WTC11 (cell line): Measurements from ENCODE around the gene PBX3.

Source experiments
- ARID4B ChIP-seq: sonication (generic); formaldehyde crosslinking; IDR thresholded peaks from 2 replicates; pipeline ENCODE4 v1.8.0; 2023; ENCODE audit warnings: missing genetic modification reagents, mild to moderate bottlenecking, borderline replicate concordance
- CREB1 ChIP-seq: sonication (generic); formaldehyde crosslinking; IDR thresholded peaks from 2 replicates; pipeline ENCODE4 v1.8.0; 2023; ENCODE audit warnings: mild to moderate bottlenecking, missing genetic modification reagents
- CTCF ChIP-seq: fragments of 200-600 bp; IDR thresholded peaks from 2 replicates; pipeline ENCODE4 v1.8.0; 2022; ENCODE audit warnings: antibody characterized with exemption
- ESRRA ChIP-seq: sonication (generic); formaldehyde crosslinking; IDR thresholded peaks from 2 replicates; pipeline ENCODE4 v1.8.1; 2022; ENCODE audit warnings: mild to moderate bottlenecking, missing genetic modification reagents, borderline replicate concordance
- FOXP4 ChIP-seq: sonication (generic); formaldehyde crosslinking; IDR thresholded peaks from 2 replicates; pipeline ENCODE4 v1.8.0; 2022; ENCODE audit warnings: mild to moderate bottlenecking, missing genetic modification reagents
- GABPB1 ChIP-seq: sonication (generic); formaldehyde crosslinking; IDR thresholded peaks from 2 replicates; pipeline ENCODE4 v1.8.1; 2023; ENCODE audit warnings: mild to moderate bottlenecking, missing genetic modification reagents
- GTF2I ChIP-seq: fragments of 250-450 bp; sonication (Bioruptor Pico); conservative IDR thresholded peaks from 2 replicates; pipeline ENCODE4 v1.4.0; 2021; ENCODE audit warnings: mild to moderate bottlenecking
- KAT7 ChIP-seq: sonication (generic); formaldehyde crosslinking; IDR thresholded peaks from 2 replicates; pipeline ENCODE4 v1.8.1; 2023; ENCODE audit warnings: missing genetic modification reagents, mild to moderate bottlenecking, borderline replicate concordance
- NR1H2 ChIP-seq: sonication (generic); formaldehyde crosslinking; IDR thresholded peaks from 2 replicates; pipeline ENCODE4 v1.9.0; 2021; ENCODE audit warnings: mild to moderate bottlenecking, moderate library complexity, missing genetic modification reagents
- SMAD4 ChIP-seq: sonication (generic); formaldehyde crosslinking; IDR thresholded peaks from 2 replicates; pipeline ENCODE4 v1.8.0; 2022; ENCODE audit warnings: mild to moderate bottlenecking, missing genetic modification reagents
- SP1 ChIP-seq: sonication (generic); formaldehyde crosslinking; conservative IDR thresholded peaks from 2 replicates; pipeline ENCODE4 v1.8.1; 2022; ENCODE audit warnings: missing genetic modification reagents
- STAT6 ChIP-seq: sonication (generic); formaldehyde crosslinking; conservative IDR thresholded peaks from 2 replicates; pipeline ENCODE4 v1.8.1; 2023; ENCODE audit warnings: mild to moderate bottlenecking, low read depth, missing genetic modification reagents, moderate library complexity
- ZNF532 ChIP-seq: fragments of 250-450 bp; sonication (Bioruptor Pico); IDR thresholded peaks from 2 replicates; pipeline ENCODE4 v1.9.0; 2021; ENCODE audit warnings: mild to moderate bottlenecking, borderline replicate concordance

GRCh38 chr9:125867751-125868415 lies 120.7 kb downstream of the PBX3 start:
- TF ChIP-seq KAT7 (CRISPR knock-in tag) (no peak), ARID4B (CRISPR knock-in tag) (no peak), CREB1 (CRISPR knock-in tag) (no peak), SMAD4 (CRISPR knock-in tag) (no peak), ESRRA (CRISPR knock-in tag) (no peak), CTCF (no peak), ZNF532 (CRISPR knock-in tag) (no peak), NR1H2 (CRISPR knock-in tag) (no peak), GABPB1 (no peak), SP1 (no peak), STAT6 (CRISPR knock-in tag) (no peak), GTF2I (CRISPR knock-in tag) (no peak), FOXP4 (CRISPR knock-in tag) (no peak)
